Body of pancreas (tissue), 4 donors: Measurements from ENCODE around the gene ACSL5.

Source experiments
- POLR2A ChIP-seq, 3 donors: fragments of 450-650 bp; IDR thresholded peaks; one replicate each; pipeline ENCODE4 v1.6.1; 2016; ENCODE audit warnings: antibody characterized with exemption in 3 of 3, mild to moderate bottlenecking in 2 of 3
- TF ChIP-seq, protein P1 (sequence below), 7 experiments: fragments of 450-650 bp in 4 of 7; fragments of 200-600 bp in 3 of 7; sonication (generic) in 3 of 7; IDR thresholded peaks; one replicate each; pipeline ENCODE4 v1.5.1; 2016 to 2019; ENCODE audit warnings: antibody characterized with exemption in 7 of 7

DNA sequence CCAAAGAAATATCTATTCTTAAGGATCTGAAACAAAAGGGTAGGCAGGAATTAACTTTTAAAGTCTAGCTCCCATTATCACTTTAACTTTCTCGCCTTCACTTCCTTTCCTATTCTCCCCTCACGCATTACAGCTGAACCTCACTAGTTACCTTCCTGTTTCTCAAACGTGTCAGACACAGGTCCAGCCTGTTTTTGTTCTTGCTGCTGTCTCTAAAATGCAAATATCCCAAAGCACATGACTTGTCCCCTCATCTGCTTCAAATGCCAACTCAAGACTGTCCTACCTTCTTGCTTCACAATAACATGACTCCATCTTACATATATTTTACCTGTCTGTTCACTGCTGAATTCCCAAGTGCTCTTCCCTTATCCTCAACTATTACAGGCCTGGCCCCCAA lies 55.2 kb downstream of the ACSL5 start:
- TF ChIP-seq, protein P1, sequence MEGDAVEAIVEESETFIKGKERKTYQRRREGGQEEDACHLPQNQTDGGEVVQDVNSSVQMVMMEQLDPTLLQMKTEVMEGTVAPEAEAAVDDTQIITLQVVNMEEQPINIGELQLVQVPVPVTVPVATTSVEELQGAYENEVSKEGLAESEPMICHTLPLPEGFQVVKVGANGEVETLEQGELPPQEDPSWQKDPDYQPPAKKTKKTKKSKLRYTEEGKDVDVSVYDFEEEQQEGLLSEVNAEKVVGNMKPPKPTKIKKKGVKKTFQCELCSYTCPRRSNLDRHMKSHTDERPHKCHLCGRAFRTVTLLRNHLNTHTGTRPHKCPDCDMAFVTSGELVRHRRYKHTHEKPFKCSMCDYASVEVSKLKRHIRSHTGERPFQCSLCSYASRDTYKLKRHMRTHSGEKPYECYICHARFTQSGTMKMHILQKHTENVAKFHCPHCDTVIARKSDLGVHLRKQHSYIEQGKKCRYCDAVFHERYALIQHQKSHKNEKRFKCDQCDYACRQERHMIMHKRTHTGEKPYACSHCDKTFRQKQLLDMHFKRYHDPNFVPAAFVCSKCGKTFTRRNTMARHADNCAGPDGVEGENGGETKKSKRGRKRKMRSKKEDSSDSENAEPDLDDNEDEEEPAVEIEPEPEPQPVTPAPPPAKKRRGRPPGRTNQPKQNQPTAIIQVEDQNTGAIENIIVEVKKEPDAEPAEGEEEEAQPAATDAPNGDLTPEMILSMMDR (IDR thresholded peaks at IDR 0.05), result no peak
- TF ChIP-seq POLR2A (IDR thresholded peaks at IDR 0.05), result no peak
